Measurements from ENCODE around the gene GMDS.

GMDS gene

GRCh38 chr6:1986454-1987243 lies 258.8 kb downstream of the GMDS start:
- H3K9ac ChIP-seq (ENCODE audit: low read depth, low read length, poor library complexity, severe bottlenecking), result no peak overlapping the region
- H3K27me3 ChIP-seq (ENCODE audit: insufficient read depth, low read length, poor library complexity, severe bottlenecking), result no peaks in the 10 kb centered on the region
- H4K20me1 ChIP-seq (ENCODE audit: insufficient read depth, low read length, poor library complexity, severe bottlenecking), result no peaks in the 10 kb centered on the region
- no peak overlapping the region for H2AFZ ChIP-seq (ENCODE audit: low read length)
- H3K9me2 ChIP-seq (replicated peaks; ENCODE audit: low read depth, low read length), result no peaks in the 10 kb centered on the region
- no peaks in the 10 kb centered on the region for H3K79me2 ChIP-seq (ENCODE audit: insufficient read depth, low read length)
- peaks cover under 1% of the 10 kb centered on the region; the same call in 1 of the 2 replicates for H3K9me3 ChIP-seq (ENCODE audit: insufficient read depth, low read depth, low read length)
- no peak overlapping the region for H3K4me2 ChIP-seq (ENCODE audit: low read depth, low read length, poor library complexity, severe bottlenecking)
- H3K4me1 ChIP-seq (ENCODE audit: insufficient read depth, low read length, poor library complexity, severe bottlenecking), result no peaks in the 10 kb centered on the region
- H3K4me3 ChIP-seq (ENCODE audit: low read length, poor library complexity, severe bottlenecking), result no peak overlapping the region
- H3K36me3 ChIP-seq (ENCODE audit: insufficient read depth, low read length), result no peaks in the 10 kb centered on the region
- TF ChIP-seq EZH2phosphoT487 (IDR thresholded peaks at IDR 0.05; ENCODE audit: borderline replicate concordance) (no peak), CTCF (conservative IDR thresholded peaks at IDR 0.05; ENCODE audit: low read length) (no peak)
- no peaks in the 10 kb centered on the region for H3F3A ChIP-seq (ENCODE audit: low read depth)

- H3K36me3 ChIP-seq (ENCODE audit: insufficient read depth, low read length), result no peaks in the 10 kb centered on the region
- H3F3A ChIP-seq (ENCODE audit: low read depth), result no peaks in the 10 kb centered on the region
- no peaks in the 10 kb centered on the region for H4K20me1 ChIP-seq (ENCODE audit: insufficient read depth, low read length, poor library complexity, severe bottlenecking)
- H3K27me3 ChIP-seq (ENCODE audit: insufficient read depth, low read length, poor library complexity, severe bottlenecking), result no peaks in the 10 kb centered on the region
- no peak overlapping the region for H2AFZ ChIP-seq (ENCODE audit: low read length)
- no peak for TF ChIP-seq EZH2phosphoT487 (IDR thresholded peaks at IDR 0.05; ENCODE audit: borderline replicate concordance)
- no peak for TF ChIP-seq CTCF (conservative IDR thresholded peaks at IDR 0.05; ENCODE audit: low read length)
- H3K4me2 ChIP-seq (ENCODE audit: low read depth, low read length, poor library complexity, severe bottlenecking), result no peak overlapping the region
- no peaks in the 10 kb centered on the region for H3K4me1 ChIP-seq (ENCODE audit: insufficient read depth, low read length, poor library complexity, severe bottlenecking)
- H3K4me3 ChIP-seq (ENCODE audit: low read length, poor library complexity, severe bottlenecking), result no peak overlapping the region
- H3K9ac ChIP-seq (ENCODE audit: low read depth, low read length, poor library complexity, severe bottlenecking), result no peak overlapping the region
- peaks cover 13% of the 10 kb centered on the region; the same call in 1 of the 2 replicates for H3K9me3 ChIP-seq (ENCODE audit: insufficient read depth, low read depth, low read length)
- no peaks in the 10 kb centered on the region for H3K9me2 ChIP-seq (replicated peaks; ENCODE audit: low read depth, low read length)
- H3K79me2 ChIP-seq (ENCODE audit: insufficient read depth, low read length), result no peaks in the 10 kb centered on the region
These were observed 260.9 kb downstream of the GMDS start for GRCh38 chr6:1984346-1984994.

GRCh38 chr6:1983850-1984249 lies 261.6 kb downstream of the GMDS start:
- no peak for TF ChIP-seq EZH2phosphoT487 (IDR thresholded peaks at IDR 0.05; ENCODE audit: borderline replicate concordance)
- no peak for TF ChIP-seq CTCF (conservative IDR thresholded peaks at IDR 0.05; ENCODE audit: low read length)

More at GRCh38 chr6:1983850-1984249, 261.6 kb downstream of the GMDS start:
- Histone ChIP-seq H3K9ac (ENCODE audit: low read depth, low read length, poor library complexity, severe bottlenecking) (no peak overlapping the region), H4K20me1 (ENCODE audit: insufficient read depth, low read length, poor library complexity, severe bottlenecking) (no peaks in the 10 kb centered on the region), H3K79me2 (ENCODE audit: insufficient read depth, low read length) (no peaks in the 10 kb centered on the region), H3K36me3 (ENCODE audit: insufficient read depth, low read length) (no peaks in the 10 kb centered on the region; the same call in 1 of the 2 replicates), H3K9me2 (replicated peaks; ENCODE audit: low read depth, low read length) (no peaks in the 10 kb centered on the region), H3K4me1 (ENCODE audit: insufficient read depth, low read length, poor library complexity, severe bottlenecking) (no peaks in the 10 kb centered on the region), H3K4me3 (ENCODE audit: low read length, poor library complexity, severe bottlenecking) (no peak overlapping the region), H3F3A (ENCODE audit: low read depth) (no peaks in the 10 kb centered on the region), H3K4me2 (ENCODE audit: low read depth, low read length, poor library complexity, severe bottlenecking) (no peak overlapping the region), H3K9me3 (ENCODE audit: insufficient read depth, low read depth, low read length) (peaks cover 16% of the 10 kb centered on the region; the same call in 1 of the 2 replicates), H3K27me3 (ENCODE audit: insufficient read depth, low read length, poor library complexity, severe bottlenecking) (no peaks in the 10 kb centered on the region), H2AFZ (ENCODE audit: low read length) (no peak overlapping the region)

Measured in Loucy (cell line).